ENCODE results near the gene PTPN20. TPM values are rescaled to one million over a fixed set of nuclear protein-coding genes. Genes with fewer than 3 reads are reported as not detected.
A peak's percentile ranks its signal among the peaks of the same experiment; 100 is the strongest.

The PTPN20 gene
- total RNA-seq, 1 donor from 2014 or later: not detected

- Mint-ChIP-seq H3K9me3 (no peaks in the 10 kb centered on the region), H3K27me3 (peaks cover 4% of the 10 kb centered on the region), H3K27ac (no peak overlapping the region), H3K4me1 (ENCODE audit: unreplicated experiment) (peaks cover 8% of the 10 kb centered on the region), H3K36me3 (no peaks in the 10 kb centered on the region), H3K4me3 (no peak overlapping the region)
- DNase-seq (ENCODE audit: extremely low spot score, unreplicated experiment): no peak
- no peak for TF ChIP-seq CTCF (conservative IDR thresholded peaks at IDR 0.05)
Measured at GRCh38 chr10:47021850-47022249, 110.6 kb downstream of the PTPN20 start.

- no peak for TF ChIP-seq CTCF (conservative IDR thresholded peaks at IDR 0.05)
- Mint-ChIP-seq H3K36me3 (no peaks in the 10 kb centered on the region), H3K27me3 (peaks cover 4% of the 10 kb centered on the region), H3K27ac (no peak overlapping the region), H3K4me1 (ENCODE audit: unreplicated experiment) (peaks cover 8% of the 10 kb centered on the region), H3K9me3 (no peaks in the 10 kb centered on the region), H3K4me3 (no peak overlapping the region)
- peak; percentile 60 for DNase-seq (ENCODE audit: extremely low spot score, unreplicated experiment)
Measured at GRCh38 chr10:47022311-47023131, 111.3 kb downstream of the PTPN20 start.

GRCh38 chr10:47023237-47024045 lies 112.2 kb downstream of the PTPN20 start:
- Mint-ChIP-seq H3K27me3 (peaks cover 4% of the 10 kb centered on the region), H3K4me1 (ENCODE audit: unreplicated experiment) (peaks cover 8% of the 10 kb centered on the region), H3K4me3 (no peak overlapping the region), H3K36me3 (no peaks in the 10 kb centered on the region), H3K9me3 (no peaks in the 10 kb centered on the region), H3K27ac (no peak overlapping the region)
- no peak for DNase-seq (ENCODE audit: extremely low spot score, unreplicated experiment)
- TF ChIP-seq CTCF (conservative IDR thresholded peaks at IDR 0.05): no peak

- Mint-ChIP-seq H3K4me3 (no peak overlapping the region), H3K36me3 (no peaks in the 10 kb centered on the region), H3K27ac (no peak overlapping the region), H3K4me1 (ENCODE audit: unreplicated experiment) (peaks cover 8% of the 10 kb centered on the region), H3K9me3 (no peaks in the 10 kb centered on the region), H3K27me3 (peaks cover 4% of the 10 kb centered on the region)
- DNase-seq (ENCODE audit: extremely low spot score, unreplicated experiment): no peak
- no peak for TF ChIP-seq CTCF (conservative IDR thresholded peaks at IDR 0.05)
Measured at GRCh38 chr10:47024046-47024322, 112.8 kb downstream of the PTPN20 start.

GRCh38 chr10:47024399-47025252 lies 113.4 kb downstream of the PTPN20 start:
- peak; percentile 94 for TF ChIP-seq CTCF (conservative IDR thresholded peaks at IDR 0.05)
- H3K27ac Mint-ChIP-seq: peak overlapping the region; percentile 13

More at GRCh38 chr10:47024399-47025252, 113.4 kb downstream of the PTPN20 start:
- Mint-ChIP-seq H3K36me3 (no peaks in the 10 kb centered on the region), H3K4me3 (no peak overlapping the region), H3K27me3 (peaks cover 4% of the 10 kb centered on the region), H3K4me1 (ENCODE audit: unreplicated experiment) (peaks cover 8% of the 10 kb centered on the region), H3K9me3 (no peaks in the 10 kb centered on the region)
- DNase-seq (ENCODE audit: extremely low spot score, unreplicated experiment): peak; percentile 77
